ENCODE results near the gene GPC3. TPM values are rescaled to one million over a fixed set of nuclear protein-coding genes. Genes with fewer than 3 reads are reported as not detected.
"Not testable (repeated sequence)": the region's sequence is repeated elsewhere in the genome, so short reads cannot be mapped to it uniquely, and the experiment has no call there.

The GPC3 gene
- total RNA-seq, 1 experiment from 2014 or later: not detected

DNA sequence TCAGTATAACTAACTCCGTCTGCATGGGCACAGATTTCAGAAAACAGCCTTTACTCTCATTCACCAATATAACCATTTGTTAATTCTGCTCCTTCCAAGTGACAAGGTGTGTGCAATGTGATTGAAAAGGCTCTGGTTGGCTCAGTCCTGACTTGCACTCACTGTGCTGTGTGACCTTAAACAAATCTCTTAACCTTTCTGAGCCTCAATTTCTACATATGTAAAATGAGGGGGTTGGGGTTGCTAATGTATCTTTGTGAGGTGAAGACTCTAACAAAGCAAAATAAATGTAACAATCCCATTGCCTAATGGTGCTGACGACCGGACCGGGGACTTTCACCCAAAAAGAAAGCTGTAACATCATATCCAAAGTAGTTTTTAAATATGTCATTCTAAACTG is 457.6 kb downstream of the GPC3 start:
- POLR2A ChIA-PET (ENCODE audit: unreplicated experiment): no interaction called here
- no peaks in the 10 kb centered on the region for H3K79me2 ChIP-seq (ENCODE audit: low read depth)
- H3K27me3 ChIP-seq (ENCODE audit: insufficient read depth, low read depth): no peaks in the 10 kb centered on the region
- TF ChIP-seq, protein P1, sequence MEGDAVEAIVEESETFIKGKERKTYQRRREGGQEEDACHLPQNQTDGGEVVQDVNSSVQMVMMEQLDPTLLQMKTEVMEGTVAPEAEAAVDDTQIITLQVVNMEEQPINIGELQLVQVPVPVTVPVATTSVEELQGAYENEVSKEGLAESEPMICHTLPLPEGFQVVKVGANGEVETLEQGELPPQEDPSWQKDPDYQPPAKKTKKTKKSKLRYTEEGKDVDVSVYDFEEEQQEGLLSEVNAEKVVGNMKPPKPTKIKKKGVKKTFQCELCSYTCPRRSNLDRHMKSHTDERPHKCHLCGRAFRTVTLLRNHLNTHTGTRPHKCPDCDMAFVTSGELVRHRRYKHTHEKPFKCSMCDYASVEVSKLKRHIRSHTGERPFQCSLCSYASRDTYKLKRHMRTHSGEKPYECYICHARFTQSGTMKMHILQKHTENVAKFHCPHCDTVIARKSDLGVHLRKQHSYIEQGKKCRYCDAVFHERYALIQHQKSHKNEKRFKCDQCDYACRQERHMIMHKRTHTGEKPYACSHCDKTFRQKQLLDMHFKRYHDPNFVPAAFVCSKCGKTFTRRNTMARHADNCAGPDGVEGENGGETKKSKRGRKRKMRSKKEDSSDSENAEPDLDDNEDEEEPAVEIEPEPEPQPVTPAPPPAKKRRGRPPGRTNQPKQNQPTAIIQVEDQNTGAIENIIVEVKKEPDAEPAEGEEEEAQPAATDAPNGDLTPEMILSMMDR (conservative IDR thresholded peaks at IDR 0.05): no peak
- TF ChIP-seq EZH2 (IDR thresholded peaks at IDR 0.05; ENCODE audit: low read depth): no peak
- no TSS peak for BruUV-seq (replicated peaks)
- H3K4me2 ChIP-seq: no peak overlapping the region
- no peak overlapping the region for H3K27ac ChIP-seq
- H3K4me3 ChIP-seq: no peak overlapping the region
- H4K20me1 ChIP-seq (ENCODE audit: insufficient read depth): no peaks in the 10 kb centered on the region
- no peaks in the 10 kb centered on the region for H3K9me3 ChIP-seq (ENCODE audit: insufficient read depth, low read depth)
- DNase-seq: no peak
- H3K4me1 ChIP-seq (replicated peaks; ENCODE audit: insufficient read depth): no peaks in the 10 kb centered on the region
- no peak overlapping the region for H2AFZ ChIP-seq
- intact Hi-C loops (cut with micrococcal nuclease; ENCODE audit: unreplicated experiment): no loop called here
- CTCF ChIA-PET: no interaction called here
- no peaks in the 10 kb centered on the region for H3F3A ChIP-seq (ENCODE audit: insufficient read depth, low read depth)
- H3K9me2 ChIP-seq (ENCODE audit: insufficient read depth): no peaks in the 10 kb centered on the region
- H3K36me3 ChIP-seq (ENCODE audit: low read depth): no peaks in the 10 kb centered on the region

DNA sequence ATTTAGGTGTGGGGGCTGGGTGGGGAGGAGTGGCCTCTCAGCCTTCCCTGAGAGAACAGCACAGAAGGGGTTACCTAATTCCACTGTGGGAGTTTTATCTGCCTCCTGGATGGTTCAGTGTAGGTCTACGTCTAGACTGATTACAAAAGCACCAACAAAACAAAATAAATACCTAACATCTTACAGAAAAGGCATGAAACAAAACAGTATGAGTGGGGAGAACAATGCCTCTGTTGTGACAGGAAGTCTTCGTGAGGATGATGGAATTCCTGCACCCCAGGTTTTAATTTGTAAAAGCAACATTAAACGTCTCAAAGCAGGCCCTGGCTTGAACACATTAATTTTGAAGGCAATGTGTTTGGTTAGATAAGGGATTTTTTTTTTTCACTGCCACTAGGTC is 458.0 kb downstream of the GPC3 start:
- H3F3A ChIP-seq (ENCODE audit: insufficient read depth, low read depth): no peaks in the 10 kb centered on the region
- CTCF ChIA-PET: no interaction called here
- no peak overlapping the region for H3K4me2 ChIP-seq
- intact Hi-C loops (cut with micrococcal nuclease; ENCODE audit: unreplicated experiment): no loop called here
- BruUV-seq (replicated peaks): no TSS peak
- no peaks in the 10 kb centered on the region for H3K9me3 ChIP-seq (ENCODE audit: insufficient read depth, low read depth)
- no peaks in the 10 kb centered on the region for H3K36me3 ChIP-seq (ENCODE audit: low read depth)
- H3K9me2 ChIP-seq (ENCODE audit: insufficient read depth): no peaks in the 10 kb centered on the region
- TF ChIP-seq, protein P1 (conservative IDR thresholded peaks at IDR 0.05): no peak
- TF ChIP-seq EZH2 (IDR thresholded peaks at IDR 0.05; ENCODE audit: low read depth): no peak
- POLR2A ChIA-PET (ENCODE audit: unreplicated experiment): no interaction called here
- H3K79me2 ChIP-seq (ENCODE audit: low read depth): no peaks in the 10 kb centered on the region
- H3K4me3 ChIP-seq: no peak overlapping the region
- no peak for DNase-seq
- H3K27ac ChIP-seq: no peak overlapping the region
- H3K4me1 ChIP-seq (replicated peaks; ENCODE audit: insufficient read depth): no peaks in the 10 kb centered on the region
- no peaks in the 10 kb centered on the region for H4K20me1 ChIP-seq (ENCODE audit: insufficient read depth)
- no peaks in the 10 kb centered on the region for H3K27me3 ChIP-seq (ENCODE audit: insufficient read depth, low read depth)
- H2AFZ ChIP-seq: no peak overlapping the region

DNA sequence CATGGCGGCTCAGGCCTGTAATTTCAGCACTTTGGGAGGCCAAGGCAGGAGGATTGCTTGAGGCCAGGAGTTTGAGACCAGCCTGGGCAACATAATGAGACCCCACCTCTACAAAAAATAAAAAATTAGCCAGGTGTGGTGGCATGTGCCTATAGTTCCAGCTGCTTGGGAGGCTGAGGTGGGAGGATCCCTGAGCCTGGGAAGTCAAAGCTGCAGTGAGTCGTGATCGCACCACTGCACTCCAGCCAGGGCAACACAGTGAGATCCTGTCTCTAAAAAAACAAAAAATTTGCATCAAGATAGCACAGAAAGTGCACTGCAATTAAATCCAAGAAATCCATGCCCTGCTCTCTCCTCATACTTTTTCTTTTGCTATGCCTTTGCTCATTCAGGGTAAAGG is 458.6 kb downstream of the GPC3 start:
- H3K9me2 ChIP-seq (ENCODE audit: insufficient read depth); H4K20me1 ChIP-seq (ENCODE audit: insufficient read depth); POLR2A ChIA-PET (ENCODE audit: unreplicated experiment); intact Hi-C loops (cut with micrococcal nuclease; ENCODE audit: unreplicated experiment); H3K4me1 ChIP-seq (replicated peaks; ENCODE audit: insufficient read depth); H3K27me3 ChIP-seq (ENCODE audit: insufficient read depth, low read depth); DNase-seq; H3K4me3 ChIP-seq; H3K4me2 ChIP-seq; BruUV-seq (replicated peaks); H3K79me2 ChIP-seq (ENCODE audit: low read depth); CTCF ChIA-PET; H3K36me3 ChIP-seq (ENCODE audit: low read depth); H3F3A ChIP-seq (ENCODE audit: insufficient read depth, low read depth); H3K9me3 ChIP-seq (ENCODE audit: insufficient read depth, low read depth); H3K27ac ChIP-seq; H2AFZ ChIP-seq: not testable (repeated sequence)

DNA sequence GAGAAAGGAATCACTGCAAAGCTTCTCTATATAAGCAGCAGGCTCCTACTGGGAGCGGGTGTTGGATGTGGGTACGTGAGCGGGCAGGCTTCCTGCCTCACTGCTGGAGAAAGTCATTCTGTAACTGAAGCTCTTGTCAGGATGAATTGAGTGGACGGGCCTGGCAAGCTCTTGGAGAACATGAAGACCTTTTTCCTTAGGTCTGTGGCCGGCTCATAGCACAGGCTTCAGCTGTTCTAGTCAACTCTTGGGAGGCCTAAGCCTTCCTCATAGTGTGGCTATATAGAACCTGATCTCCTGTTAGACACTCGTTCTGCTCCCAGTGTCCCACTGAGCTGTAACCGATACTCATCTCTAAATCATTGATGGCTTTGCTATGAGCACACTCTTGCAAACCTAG is 461.9 kb downstream of the GPC3 start:
- H2AFZ ChIP-seq: no peak overlapping the region
- ChIA-PET CTCF (no interaction called here), POLR2A (ENCODE audit: unreplicated experiment) (no interaction called here)

More for the DNA sequence above, 461.9 kb downstream of the GPC3 start:
- Histone ChIP-seq H3K4me3 (no peak overlapping the region), H3K4me1 (replicated peaks; ENCODE audit: insufficient read depth) (no peaks in the 10 kb centered on the region), H3K36me3 (ENCODE audit: low read depth) (no peaks in the 10 kb centered on the region), H4K20me1 (ENCODE audit: insufficient read depth) (no peaks in the 10 kb centered on the region), H3K79me2 (ENCODE audit: low read depth) (no peaks in the 10 kb centered on the region), H3K27ac (no peak overlapping the region), H3K27me3 (ENCODE audit: insufficient read depth, low read depth) (no peaks in the 10 kb centered on the region), H3F3A (ENCODE audit: insufficient read depth, low read depth) (no peaks in the 10 kb centered on the region), H3K9me3 (ENCODE audit: insufficient read depth, low read depth) (no peaks in the 10 kb centered on the region), H3K9me2 (ENCODE audit: insufficient read depth) (no peaks in the 10 kb centered on the region), H3K4me2 (no peak overlapping the region)
- DNase-seq: no peak
- no TSS peak for BruUV-seq (replicated peaks)
- TF ChIP-seq, protein P1 (conservative IDR thresholded peaks at IDR 0.05): no peak
- no peak for TF ChIP-seq EZH2 (IDR thresholded peaks at IDR 0.05; ENCODE audit: low read depth)
- intact Hi-C loops (cut with micrococcal nuclease; ENCODE audit: unreplicated experiment): no loop called here
